Testis (tissue), 3 donors: ENCODE measurements around the gene MTHFR. TPM values are rescaled to one million over a fixed set of nuclear protein-coding genes. Genes with fewer than 3 reads are reported as not detected.

ENCODE experiments used
- DNase-seq: peaks from one replicate; pipeline ENCODE4 v3.0.0-alpha.2; 2019
- H3K27ac ChIP-seq, 2 donors: fragments of 200-600 bp; sonication (generic); one replicate each; pipeline ENCODE4 v1.5.1; 2019
- H3K27me3 ChIP-seq: fragments of 200-600 bp; sonication (generic); one replicate; pipeline ENCODE4 v1.5.1; 2019
- H3K36me3 ChIP-seq: fragments of 200-600 bp; sonication (generic); one replicate; pipeline ENCODE4 v1.5.1; 2017; ENCODE audit warnings: low read depth; ENCODE audit errors: missing control alignments
- H3K4me1 ChIP-seq: fragments of 200-600 bp; sonication (generic); one replicate; pipeline ENCODE4 v1.5.1; 2019
- H3K4me3 ChIP-seq, 2 donors: fragments of 200-600 bp; sonication (generic); one replicate each; pipeline ENCODE4 v1.5.1; 2017 to 2019
- H3K9me3 ChIP-seq: fragments of 200-600 bp; sonication (generic); one replicate; pipeline ENCODE4 v1.5.1; 2017
- POLR2A ChIP-seq: fragments of 450-650 bp; IDR thresholded peaks from one replicate; pipeline ENCODE4 v1.6.1; 2017; ENCODE audit warnings: antibody characterized with exemption, mild to moderate bottlenecking, moderate library complexity
- WGBS, 2 donors: methylation state at CpG; one replicate each; pipeline ENCODE4 v1.1.5; 2018; 5-methylcytosine and 5-hydroxymethylcytosine counted together
- intact Hi-C: fragments of 100-400 bp; cut with DNase I; formaldehyde crosslinking; loops from one replicate; pipeline ENCODE4 v1.15.1; 2023; ENCODE audit warnings: low total_unique reads
- polyA plus RNA-seq: library from polyadenylated mRNA; stranded (reverse); fragments of 350-450 nt; fragmentation: Illumina TruSeq; extraction: RNeasy Lipid Tissue Mini Kit (QIAGEN cat#74804); gene quantifications from one replicate; pipeline ENCODE4 v1.2.3, GENCODE V29; 2014; ENCODE audit warnings: low read depth, low replicate concordance; ENCODE audit not compliant: insufficient read depth
- total RNA-seq, 2 donors: library from RNA; depleted of rRNA; stranded (reverse); fragments of >200 nt; gene quantifications; one replicate each; pipeline ENCODE4 v1.2.3, GENCODE V29; 2016
- TF ChIP-seq, protein P1 (sequence below), 3 experiments: fragments of 450-650 bp in 2 of 3; fragments of 200-600 bp in 1 of 3; sonication (generic) in 1 of 3; IDR thresholded peaks; one replicate each; pipeline ENCODE4 v1.5.1; 2016 to 2019; ENCODE audit warnings: antibody characterized with exemption in 3 of 3, mild to moderate bottlenecking in 2 of 3, moderate library complexity in 1 of 3

The MTHFR gene
- total and polyA plus RNA-seq, 3 donors from 2014 or later: 30.4 to 78.3 (median 68.3) TPM

DNA sequence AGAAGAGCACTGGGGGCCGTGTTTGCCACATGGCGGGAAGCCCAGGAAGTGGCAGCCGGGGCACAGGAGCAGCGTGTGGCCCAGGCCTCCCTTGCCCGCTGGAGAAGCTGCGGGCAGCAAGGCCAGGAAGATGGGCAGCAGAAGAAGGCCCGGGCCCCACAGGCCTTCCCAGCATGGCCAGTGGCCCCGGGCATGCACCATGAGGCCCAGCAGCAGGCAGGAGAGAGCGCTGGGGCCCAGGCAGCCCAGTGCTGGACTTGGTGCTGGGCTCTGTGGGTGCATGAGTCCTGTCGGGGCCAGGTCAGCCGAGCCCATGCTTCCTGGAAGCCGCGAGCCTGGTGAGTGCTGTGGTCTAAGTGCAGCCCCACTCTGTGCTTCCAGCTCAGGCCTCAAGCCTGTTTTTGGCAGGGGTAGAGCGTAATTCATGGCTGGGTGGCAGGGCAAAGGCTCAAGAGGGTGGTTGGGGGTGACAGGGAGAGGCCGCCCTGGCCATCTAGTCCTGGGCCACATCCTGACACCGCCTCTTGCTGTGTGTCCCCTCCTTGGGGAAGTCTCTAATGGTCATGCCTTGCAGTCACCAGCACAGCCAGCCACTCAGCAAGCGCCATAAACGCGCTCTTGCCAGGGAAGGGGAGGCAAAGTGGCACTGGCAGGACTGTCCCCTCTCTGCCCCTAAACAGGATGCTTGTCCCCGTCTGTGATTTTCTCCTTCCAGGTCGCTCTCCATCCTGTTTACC is 21.3 kb downstream of the MTHFR start:
- no peak for TF ChIP-seq POLR2A
- TF ChIP-seq, protein P1, sequence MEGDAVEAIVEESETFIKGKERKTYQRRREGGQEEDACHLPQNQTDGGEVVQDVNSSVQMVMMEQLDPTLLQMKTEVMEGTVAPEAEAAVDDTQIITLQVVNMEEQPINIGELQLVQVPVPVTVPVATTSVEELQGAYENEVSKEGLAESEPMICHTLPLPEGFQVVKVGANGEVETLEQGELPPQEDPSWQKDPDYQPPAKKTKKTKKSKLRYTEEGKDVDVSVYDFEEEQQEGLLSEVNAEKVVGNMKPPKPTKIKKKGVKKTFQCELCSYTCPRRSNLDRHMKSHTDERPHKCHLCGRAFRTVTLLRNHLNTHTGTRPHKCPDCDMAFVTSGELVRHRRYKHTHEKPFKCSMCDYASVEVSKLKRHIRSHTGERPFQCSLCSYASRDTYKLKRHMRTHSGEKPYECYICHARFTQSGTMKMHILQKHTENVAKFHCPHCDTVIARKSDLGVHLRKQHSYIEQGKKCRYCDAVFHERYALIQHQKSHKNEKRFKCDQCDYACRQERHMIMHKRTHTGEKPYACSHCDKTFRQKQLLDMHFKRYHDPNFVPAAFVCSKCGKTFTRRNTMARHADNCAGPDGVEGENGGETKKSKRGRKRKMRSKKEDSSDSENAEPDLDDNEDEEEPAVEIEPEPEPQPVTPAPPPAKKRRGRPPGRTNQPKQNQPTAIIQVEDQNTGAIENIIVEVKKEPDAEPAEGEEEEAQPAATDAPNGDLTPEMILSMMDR (IDR thresholded peaks at IDR 0.05): no peak
- Histone ChIP-seq H3K9me3 (no peaks in the 10 kb centered on the region), H3K27ac (peak overlapping the region; percentile 54 to 58), H3K27me3 (no peaks in the 10 kb centered on the region), H3K4me3 (no peak overlapping the region), H3K4me1 (peaks cover 42% of the 10 kb centered on the region), H3K36me3 (no peaks in the 10 kb centered on the region)
- WGBS, 2 donors: 72 to 82% methylated on average over 5 to 18 of the region's 21 CpGs
- intact Hi-C loops: no loop called here
- DNase-seq: no peak

DNA sequence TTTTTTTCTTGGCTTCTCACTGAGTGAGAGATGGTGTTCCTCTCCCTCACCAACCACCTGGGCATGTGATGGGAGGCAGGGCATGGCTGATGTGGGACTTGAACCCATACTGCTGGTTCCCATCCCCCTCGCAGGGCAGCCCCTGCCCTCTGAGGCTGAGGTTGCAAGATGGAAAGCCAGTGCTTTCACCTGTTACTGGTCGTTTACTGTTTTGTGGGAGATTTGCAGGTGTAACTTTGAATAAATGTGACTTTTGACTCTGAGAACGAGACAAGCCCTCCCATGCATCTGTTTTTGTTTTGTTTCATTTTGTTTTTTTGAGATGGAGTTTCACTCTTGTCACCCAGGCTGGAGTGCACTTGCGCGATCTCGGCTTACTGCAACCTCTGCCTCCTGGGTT is 22.2 kb downstream of the MTHFR start:
- H3K36me3 ChIP-seq: no peaks in the 10 kb centered on the region
- H3K4me1 ChIP-seq: peaks cover 33% of the 10 kb centered on the region
- no peak overlapping the region for H3K27ac ChIP-seq
- H3K4me3 ChIP-seq: no peak overlapping the region
- H3K9me3 ChIP-seq: no peaks in the 10 kb centered on the region
- no peak for TF ChIP-seq POLR2A
- TF ChIP-seq, protein P1 (IDR thresholded peaks at IDR 0.05): no peak
- DNase-seq: no peak
- H3K27me3 ChIP-seq: no peaks in the 10 kb centered on the region
- intact Hi-C loops: no loop called here
- 88 to 96% methylated on average over 6 of the region's 6 CpGs for WGBS, 2 donors

DNA sequence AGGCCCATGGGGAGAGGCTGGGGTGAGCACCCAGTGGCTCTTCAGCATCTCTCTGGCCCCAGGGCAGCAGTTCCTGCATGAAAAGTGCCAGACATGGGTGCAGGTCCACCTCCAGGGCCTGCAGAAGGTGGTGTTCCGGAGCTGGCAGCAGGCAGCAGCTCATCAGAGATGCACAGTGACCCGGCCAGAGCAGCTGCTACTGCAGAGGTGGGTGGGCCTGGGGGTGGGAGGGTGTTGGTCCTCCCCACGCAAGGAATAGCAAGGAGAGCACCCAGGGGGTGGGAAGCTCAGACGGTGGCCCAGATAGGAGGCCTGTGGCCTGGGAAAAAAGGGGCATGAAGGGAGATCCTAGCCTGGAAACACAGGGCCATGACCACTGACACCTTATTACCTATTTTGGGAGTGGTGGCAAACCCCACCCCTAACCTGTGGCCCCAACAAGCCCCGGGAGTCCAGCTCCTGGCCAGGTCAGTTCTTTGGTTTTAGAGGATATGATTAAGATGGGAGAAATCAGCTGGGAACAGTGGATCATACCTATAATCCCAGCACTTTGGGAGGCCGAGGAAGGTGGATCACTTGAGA is 23.5 kb downstream of the MTHFR start:
- Histone ChIP-seq H3K36me3 (no peaks in the 10 kb centered on the region), H3K27ac (no peak overlapping the region), H3K4me1 (peaks cover 22% of the 10 kb centered on the region), H3K27me3 (no peaks in the 10 kb centered on the region), H3K9me3 (no peaks in the 10 kb centered on the region), H3K4me3 (no peak overlapping the region)
- 77 to 84% methylated on average over 4 to 6 of the region's 6 CpGs for WGBS, 2 donors
- intact Hi-C loops: no loop called here
- DNase-seq: no peak
- TF ChIP-seq, protein P1 (IDR thresholded peaks at IDR 0.05): no peak
- TF ChIP-seq POLR2A: no peak

DNA sequence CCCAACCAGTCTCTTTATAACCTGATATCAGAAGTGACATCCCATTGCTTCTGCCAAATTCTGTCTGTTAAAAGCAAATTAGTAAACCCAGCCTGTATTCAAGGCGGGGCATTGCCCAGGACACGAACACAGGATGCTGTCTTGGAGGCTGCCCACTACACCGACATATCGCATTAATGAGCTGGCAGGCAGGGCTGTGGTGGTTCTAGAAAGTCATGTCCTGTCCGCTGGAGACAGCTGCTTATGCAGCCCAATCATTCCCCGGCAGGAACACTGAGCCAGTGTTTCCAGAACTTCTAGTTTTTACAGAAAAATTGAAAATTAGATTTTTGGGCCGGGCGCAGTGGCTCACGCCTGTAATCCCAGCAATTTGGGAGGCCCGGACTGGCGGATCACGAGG is 24.5 kb downstream of the MTHFR start:
- H3K9me3 ChIP-seq: no peaks in the 10 kb centered on the region
- DNase-seq: peak; percentile 45
- H3K36me3 ChIP-seq: no peaks in the 10 kb centered on the region
- peak overlapping the region in 1 of 2 donors; percentile 45 for H3K27ac ChIP-seq
- no peaks in the 10 kb centered on the region for H3K27me3 ChIP-seq
- 59 to 64% methylated on average over 5 to 12 of the region's 12 CpGs for WGBS, 2 donors
- intact Hi-C loops: no loop called here
- H3K4me1 ChIP-seq: peaks cover 14% of the 10 kb centered on the region
- H3K4me3 ChIP-seq: no peak overlapping the region
- TF ChIP-seq, protein P1 (IDR thresholded peaks at IDR 0.05): no peak
- TF ChIP-seq POLR2A: no peak
